Measurements from ENCODE around the gene DPP4. TPM values are rescaled to one million over a fixed set of nuclear protein-coding genes. Genes with fewer than 3 reads are reported as not detected.

DPP4 gene
- total RNA-seq, 8 experiments from 2014 or later, result 0.24 to 83.7 (median 1.1) TPM

GRCh38 chr2:162041485-162041884 lies 32.5 kb downstream of the DPP4 start:
- WGBS, 10 experiments, result 0 to 100% (median 100%) methylated on average over 1 of the region's 1 CpG; no CpG with 5 or more reads in 1 of the 10 experiments

GRCh38 chr2:162038725-162039124 lies 35.3 kb downstream of the DPP4 start:
- Histone ChIP-seq H3K27ac (no peak overlapping the region), H3K4me3 (no peak overlapping the region), H3K4me1 (replicated peaks in 1 of 2) (peaks cover 0 to 16% of the 10 kb centered on the region in 2 donors)
- peak in 1 of 8 experiments; percentile 41 for ATAC-seq (replicated peaks in 6 of 8)
- in situ Hi-C loops (cut with MboI; ENCODE audit: low pct_unique_long_range_greater_than_20kb in 2 of 9, low sequenced_read_pairs in 9 of 9, unreplicated experiment in 9 of 9), result no loop called here

More at GRCh38 chr2:162041485-162041884, 32.5 kb downstream of the DPP4 start:
- Histone ChIP-seq H3K4me3 (no peak overlapping the region), H3K27ac (no peak overlapping the region), H3K4me1 (replicated peaks in 1 of 2) (peaks cover 0 to 16% of the 10 kb centered on the region in 2 donors)
- ATAC-seq (replicated peaks in 6 of 8), result peak in 3 of 8 experiments; percentile 32 to 93 (median 85)
- in situ Hi-C loops (cut with MboI; ENCODE audit: low pct_unique_long_range_greater_than_20kb in 2 of 9, low sequenced_read_pairs in 9 of 9, unreplicated experiment in 9 of 9), result no loop called here

GRCh38 chr2:162037886-162038285 lies 36.1 kb downstream of the DPP4 start:
- 13 to 88% (median 38%) methylated on average over 1 of the region's 1 CpG; no CpG with 5 or more reads in 1 of the 10 experiments for WGBS, 10 experiments
- in situ Hi-C loops (cut with MboI; ENCODE audit: low pct_unique_long_range_greater_than_20kb in 2 of 9, low sequenced_read_pairs in 9 of 9, unreplicated experiment in 9 of 9), result no loop called here
- H3K27ac ChIP-seq, result no peak overlapping the region
- peaks cover 0 to 16% of the 10 kb centered on the region in 2 donors for H3K4me1 ChIP-seq (replicated peaks in 1 of 2)
- H3K4me3 ChIP-seq, result no peak overlapping the region
- ATAC-seq (replicated peaks in 6 of 8), result peak in 1 of 8 experiments; percentile 42

- 24 to 92% (median 49%) methylated on average over 1 to 3 of the region's 3 CpGs for WGBS, 10 experiments
- in situ Hi-C loops (cut with MboI; ENCODE audit: low pct_unique_long_range_greater_than_20kb in 2 of 9, low sequenced_read_pairs in 9 of 9, unreplicated experiment in 9 of 9), result no loop called here
- peak in 3 of 8 experiments; percentile 29 to 39 (median 34) for ATAC-seq (replicated peaks in 6 of 8)
- H3K4me3 ChIP-seq, result no peak overlapping the region
- H3K27ac ChIP-seq, result no peak overlapping the region
- peaks cover 0 to 16% of the 10 kb centered on the region in 2 donors for H3K4me1 ChIP-seq (replicated peaks in 1 of 2)
Observed at GRCh38 chr2:162037028-162037795, 36.8 kb downstream of the DPP4 start.

- no peak overlapping the region for H3K27ac ChIP-seq
- H3K4me1 ChIP-seq (replicated peaks in 1 of 2), result peaks cover 0 to 16% of the 10 kb centered on the region in 2 donors
- WGBS, 10 experiments, result 6 to 100% (median 73%) methylated on average over 1 to 3 of the region's 3 CpGs; no CpG with 5 or more reads in 1 of the 10 experiments
- no peak overlapping the region for H3K4me3 ChIP-seq
- peak in 2 of 8 experiments; percentile 69 to 83 for ATAC-seq (replicated peaks in 6 of 8)
- in situ Hi-C loops (cut with MboI; ENCODE audit: low pct_unique_long_range_greater_than_20kb in 2 of 9, low sequenced_read_pairs in 9 of 9, unreplicated experiment in 9 of 9), result no loop called here
Observed at GRCh38 chr2:162035981-162036380, 38.0 kb downstream of the DPP4 start.

- in situ Hi-C loops (cut with MboI; ENCODE audit: low pct_unique_long_range_greater_than_20kb in 2 of 9, low sequenced_read_pairs in 9 of 9, unreplicated experiment in 9 of 9), result no loop called here
- 86 to 100% (median 94%) methylated on average over 1 to 7 of the region's 9 CpGs; no CpG with 5 or more reads in 1 of the 10 experiments for WGBS, 10 experiments
- Histone ChIP-seq H3K4me1 (replicated peaks in 1 of 2) (peaks cover 0 to 6% of the 10 kb centered on the region in 2 donors), H3K4me3 (no peak overlapping the region), H3K27ac (no peak overlapping the region)
- ATAC-seq (replicated peaks in 6 of 8), result no peak
Observed at GRCh38 chr2:162030363-162031190, 43.4 kb downstream of the DPP4 start.

- WGBS, 10 experiments, result 0 to 100% (median 80%) methylated on average over 1 to 9 of the region's 9 CpGs; no CpG with 5 or more reads in 1 of the 10 experiments
- in situ Hi-C loops (cut with MboI; ENCODE audit: low pct_unique_long_range_greater_than_20kb in 2 of 9, low sequenced_read_pairs in 9 of 9, unreplicated experiment in 9 of 9), result no loop called here
- H3K4me1 ChIP-seq (replicated peaks in 1 of 2), result peaks cover 0 to 6% of the 10 kb centered on the region in 2 donors
- peak; percentile 69 to 94 (median 91) for ATAC-seq (replicated peaks in 6 of 8)
- no peak overlapping the region for H3K4me3 ChIP-seq
- H3K27ac ChIP-seq, result no peak overlapping the region
Observed at GRCh38 chr2:162029287-162029901, 44.6 kb downstream of the DPP4 start.

- ATAC-seq (replicated peaks in 6 of 8), result no peak
- 20 to 100% (median 83%) methylated on average over 2 to 4 of the region's 4 CpGs; no CpG with 5 or more reads in 3 of the 10 experiments for WGBS, 10 experiments
- Histone ChIP-seq H3K4me1 (replicated peaks in 1 of 2) (peaks cover 0 to 6% of the 10 kb centered on the region in 2 donors), H3K4me3 (no peak overlapping the region), H3K27ac (no peak overlapping the region)
- in situ Hi-C loops (cut with MboI; ENCODE audit: low pct_unique_long_range_greater_than_20kb in 2 of 9, low sequenced_read_pairs in 9 of 9, unreplicated experiment in 9 of 9), result no loop called here
Observed at GRCh38 chr2:162028511-162028910, 45.5 kb downstream of the DPP4 start.

GRCh38 chr2:162025121-162025911 lies 48.7 kb downstream of the DPP4 start:
- in situ Hi-C loops (cut with MboI; ENCODE audit: low pct_unique_long_range_greater_than_20kb in 2 of 9, low sequenced_read_pairs in 9 of 9, unreplicated experiment in 9 of 9), result no loop called here
- no peak overlapping the region for H3K27ac ChIP-seq
- WGBS, 10 experiments, result 50 to 97% (median 59%) methylated on average over 1 to 6 of the region's 6 CpGs; no CpG with 5 or more reads in 1 of the 10 experiments
- ATAC-seq (replicated peaks in 6 of 8), result peak in 1 of 8 experiments; percentile 6
- H3K4me3 ChIP-seq, result no peak overlapping the region
- H3K4me1 ChIP-seq (replicated peaks in 1 of 2), result peaks cover 0 to 6% of the 10 kb centered on the region in 2 donors

GRCh38 chr2:162022290-162022945 lies 51.6 kb downstream of the DPP4 start:
- ATAC-seq (replicated peaks in 6 of 8), result peak in 1 of 8 experiments; percentile 44
- no peaks in the 10 kb centered on the region for H3K4me1 ChIP-seq (replicated peaks in 1 of 2)
- WGBS, 10 experiments, result 52 to 100% (median 82%) methylated on average over 1 to 3 of the region's 3 CpGs; no CpG with 5 or more reads in 2 of the 10 experiments
- in situ Hi-C loops (cut with MboI; ENCODE audit: low pct_unique_long_range_greater_than_20kb in 2 of 9, low sequenced_read_pairs in 9 of 9, unreplicated experiment in 9 of 9), result no loop called here
- no peak overlapping the region for H3K4me3 ChIP-seq
- no peak overlapping the region for H3K27ac ChIP-seq

- WGBS, 10 experiments, result 79 to 100% (median 91%) methylated on average over 1 to 7 of the region's 7 CpGs
- H3K27ac ChIP-seq, result no peak overlapping the region
- ATAC-seq (replicated peaks in 6 of 8), result no peak
- in situ Hi-C loops (cut with MboI; ENCODE audit: low pct_unique_long_range_greater_than_20kb in 2 of 9, low sequenced_read_pairs in 9 of 9, unreplicated experiment in 9 of 9), result no loop called here
- H3K4me3 ChIP-seq, result no peak overlapping the region
- no peaks in the 10 kb centered on the region for H3K4me1 ChIP-seq (replicated peaks in 1 of 2)
Observed at GRCh38 chr2:162021516-162022058, 52.4 kb downstream of the DPP4 start.

Measured in motor neuron (in vitro differentiated cells).